ENCODE data around the gene UBQLN4.

Gene UBQLN4

GRCh38 chr1:156091610-156092009 lies 38.0 kb upstream of the UBQLN4 start:
- no peaks in the 10 kb centered on the region for H3K27me3 ChIP-seq (ENCODE audit: control insufficient read depth in 1 of 2, insufficient read depth in 2 of 2, low read length in 2 of 2)
- peaks cover 0 to 2% of the 10 kb centered on the region in 2 donors for H3K36me3 ChIP-seq (ENCODE audit: control insufficient read depth in 2 of 2, insufficient read depth in 2 of 2, low read length in 2 of 2)
- no peaks in the 10 kb centered on the region for H3K9me3 ChIP-seq (ENCODE audit: control insufficient read depth in 2 of 2, low read length in 2 of 2)
- H3K4me3 ChIP-seq (ENCODE audit: low read length in 2 of 2), result no peak overlapping the region
- H3K27ac ChIP-seq (ENCODE audit: low read length), result no peak overlapping the region
- peaks cover 22% of the 10 kb centered on the region for H3K4me1 ChIP-seq (ENCODE audit: control insufficient read depth, insufficient read depth, low read length)
- no peak overlapping the region for H3K9ac ChIP-seq (ENCODE audit: low read length in 2 of 2)

- H3K9ac ChIP-seq (ENCODE audit: low read length in 2 of 2), result no peak overlapping the region
- H3K4me3 ChIP-seq (ENCODE audit: low read length in 2 of 2), result peak overlapping the region in 1 of 2 donors; percentile 3
- H3K27ac ChIP-seq (ENCODE audit: low read length), result no peak overlapping the region
- peaks cover 19% of the 10 kb centered on the region for H3K4me1 ChIP-seq (ENCODE audit: control insufficient read depth, insufficient read depth, low read length)
- H3K36me3 ChIP-seq (ENCODE audit: control insufficient read depth in 2 of 2, insufficient read depth in 2 of 2, low read length in 2 of 2), result peaks cover 0 to 2% of the 10 kb centered on the region in 2 donors
- H3K9me3 ChIP-seq (ENCODE audit: control insufficient read depth in 2 of 2, low read length in 2 of 2), result no peaks in the 10 kb centered on the region
- H3K27me3 ChIP-seq (ENCODE audit: control insufficient read depth in 1 of 2, insufficient read depth in 2 of 2, low read length in 2 of 2), result no peaks in the 10 kb centered on the region
These were observed 37.2 kb upstream of the UBQLN4 start for GRCh38 chr1:156090840-156091188.

- Histone ChIP-seq H3K27ac (ENCODE audit: low read length) (no peak overlapping the region), H3K4me3 (ENCODE audit: low read length in 2 of 2) (peak overlapping the region in 1 of 2 donors; percentile 3), H3K9ac (ENCODE audit: low read length in 2 of 2) (no peak overlapping the region), H3K27me3 (ENCODE audit: control insufficient read depth in 1 of 2, insufficient read depth in 2 of 2, low read length in 2 of 2) (no peaks in the 10 kb centered on the region), H3K4me1 (ENCODE audit: control insufficient read depth, insufficient read depth, low read length) (peaks cover 16% of the 10 kb centered on the region), H3K36me3 (ENCODE audit: control insufficient read depth in 2 of 2, insufficient read depth in 2 of 2, low read length in 2 of 2) (peaks cover 0 to 2% of the 10 kb centered on the region in 2 donors), H3K9me3 (ENCODE audit: control insufficient read depth in 2 of 2, low read length in 2 of 2) (no peaks in the 10 kb centered on the region)
These were observed 36.7 kb upstream of the UBQLN4 start for GRCh38 chr1:156090138-156090839.

- no peaks in the 10 kb centered on the region for H3K9me3 ChIP-seq (ENCODE audit: control insufficient read depth in 2 of 2, low read length in 2 of 2)
- peaks cover 16% of the 10 kb centered on the region for H3K4me1 ChIP-seq (ENCODE audit: control insufficient read depth, insufficient read depth, low read length)
- H3K4me3 ChIP-seq (ENCODE audit: low read length in 2 of 2), result no peak overlapping the region
- no peak overlapping the region for H3K9ac ChIP-seq (ENCODE audit: low read length in 2 of 2)
- no peak overlapping the region for H3K27ac ChIP-seq (ENCODE audit: low read length)
- H3K27me3 ChIP-seq (ENCODE audit: control insufficient read depth in 1 of 2, insufficient read depth in 2 of 2, low read length in 2 of 2), result no peaks in the 10 kb centered on the region
- H3K36me3 ChIP-seq (ENCODE audit: control insufficient read depth in 2 of 2, insufficient read depth in 2 of 2, low read length in 2 of 2), result peaks cover 0 to 2% of the 10 kb centered on the region in 2 donors
These were observed 36.1 kb upstream of the UBQLN4 start for GRCh38 chr1:156089704-156090103.

- Histone ChIP-seq H3K36me3 (ENCODE audit: control insufficient read depth in 2 of 2, insufficient read depth in 2 of 2, low read length in 2 of 2) (no peaks in the 10 kb centered on the region), H3K27ac (ENCODE audit: low read length) (no peak overlapping the region), H3K4me1 (ENCODE audit: control insufficient read depth, insufficient read depth, low read length) (peaks cover 27% of the 10 kb centered on the region)
These were observed 32.7 kb upstream of the UBQLN4 start for GRCh38 chr1:156086256-156086662.

GRCh38 chr1:156083800-156084790 lies 30.5 kb upstream of the UBQLN4 start:
- no peaks in the 10 kb centered on the region for H3K27me3 ChIP-seq (ENCODE audit: control insufficient read depth in 1 of 2, insufficient read depth in 2 of 2, low read length in 2 of 2)
- H3K9me3 ChIP-seq (ENCODE audit: control insufficient read depth in 2 of 2, low read length in 2 of 2), result no peaks in the 10 kb centered on the region
- no peak overlapping the region for H3K27ac ChIP-seq (ENCODE audit: low read length)
- H3K4me1 ChIP-seq (ENCODE audit: control insufficient read depth, insufficient read depth, low read length), result peaks cover 21% of the 10 kb centered on the region
- H3K9ac ChIP-seq (ENCODE audit: low read length in 2 of 2), result no peak overlapping the region
- H3K36me3 ChIP-seq (ENCODE audit: control insufficient read depth in 2 of 2, insufficient read depth in 2 of 2, low read length in 2 of 2), result no peaks in the 10 kb centered on the region
- no peak overlapping the region for H3K4me3 ChIP-seq (ENCODE audit: low read length in 2 of 2)

More at GRCh38 chr1:156086256-156086662, 32.7 kb upstream of the UBQLN4 start:
- H3K27me3 ChIP-seq (ENCODE audit: control insufficient read depth in 1 of 2, insufficient read depth in 2 of 2, low read length in 2 of 2), result no peaks in the 10 kb centered on the region
- H3K9ac ChIP-seq (ENCODE audit: low read length in 2 of 2), result no peak overlapping the region
- no peak overlapping the region for H3K4me3 ChIP-seq (ENCODE audit: low read length in 2 of 2)
- no peaks in the 10 kb centered on the region for H3K9me3 ChIP-seq (ENCODE audit: control insufficient read depth in 2 of 2, low read length in 2 of 2)

- Histone ChIP-seq H3K9me3 (ENCODE audit: control insufficient read depth in 2 of 2, low read length in 2 of 2) (no peaks in the 10 kb centered on the region), H3K4me3 (ENCODE audit: low read length in 2 of 2) (peak within 1 kb of the TSS; percentile 85 to 90), H3K27me3 (ENCODE audit: control insufficient read depth in 1 of 2, insufficient read depth in 2 of 2, low read length in 2 of 2) (no peaks in the 10 kb centered on the region), H3K4me1 (ENCODE audit: control insufficient read depth, insufficient read depth, low read length) (peaks cover 21% of the 10 kb centered on the region), H3K27ac (ENCODE audit: low read length) (no peak within 1 kb of the TSS), H3K36me3 (ENCODE audit: control insufficient read depth in 2 of 2, insufficient read depth in 2 of 2, low read length in 2 of 2) (no peaks in the 10 kb centered on the region), H3K9ac (ENCODE audit: low read length in 2 of 2) (peak within 1 kb of the TSS; percentile 55 to 66)
These were observed 28.9 kb upstream of the UBQLN4 start, which contains the start of gene MEX3A for GRCh38 chr1:156082309-156083091. MEX3A (minus strand) TSS chr1:156082465; CDS start chr1:156081998, 467 bp downstream.

- Histone ChIP-seq H3K27me3 (ENCODE audit: control insufficient read depth in 1 of 2, insufficient read depth in 2 of 2, low read length in 2 of 2) (no peaks in the 10 kb centered on the region), H3K4me1 (ENCODE audit: control insufficient read depth, insufficient read depth, low read length) (peaks cover 25% of the 10 kb centered on the region), H3K36me3 (ENCODE audit: control insufficient read depth in 2 of 2, insufficient read depth in 2 of 2, low read length in 2 of 2) (no peaks in the 10 kb centered on the region), H3K9ac (ENCODE audit: low read length in 2 of 2) (no peak overlapping the region), H3K9me3 (ENCODE audit: control insufficient read depth in 2 of 2, low read length in 2 of 2) (no peaks in the 10 kb centered on the region), H3K27ac (ENCODE audit: low read length) (no peak overlapping the region), H3K4me3 (ENCODE audit: low read length in 2 of 2) (peak overlapping the region; percentile 85 to 90)
These were observed 28.3 kb upstream of the UBQLN4 start for GRCh38 chr1:156081917-156082308.

GRCh38 chr1:156081180-156081916 lies 27.8 kb upstream of the UBQLN4 start:
- no peak overlapping the region for H3K9ac ChIP-seq (ENCODE audit: low read length in 2 of 2)
- H3K27me3 ChIP-seq (ENCODE audit: control insufficient read depth in 1 of 2, insufficient read depth in 2 of 2, low read length in 2 of 2), result no peaks in the 10 kb centered on the region
- H3K27ac ChIP-seq (ENCODE audit: low read length), result no peak overlapping the region
- peaks cover 25% of the 10 kb centered on the region for H3K4me1 ChIP-seq (ENCODE audit: control insufficient read depth, insufficient read depth, low read length)
- no peaks in the 10 kb centered on the region for H3K36me3 ChIP-seq (ENCODE audit: control insufficient read depth in 2 of 2, insufficient read depth in 2 of 2, low read length in 2 of 2)
- peak overlapping the region; percentile 85 to 90 for H3K4me3 ChIP-seq (ENCODE audit: low read length in 2 of 2)
- H3K9me3 ChIP-seq (ENCODE audit: control insufficient read depth in 2 of 2, low read length in 2 of 2), result no peaks in the 10 kb centered on the region

GRCh38 chr1:156080863-156081179 lies 27.2 kb upstream of the UBQLN4 start:
- H3K4me3 ChIP-seq (ENCODE audit: low read length in 2 of 2), result no peak overlapping the region
- H3K36me3 ChIP-seq (ENCODE audit: control insufficient read depth in 2 of 2, insufficient read depth in 2 of 2, low read length in 2 of 2), result no peaks in the 10 kb centered on the region
- H3K27ac ChIP-seq (ENCODE audit: low read length), result no peak overlapping the region
- peaks cover 27% of the 10 kb centered on the region for H3K4me1 ChIP-seq (ENCODE audit: control insufficient read depth, insufficient read depth, low read length)
- no peaks in the 10 kb centered on the region for H3K9me3 ChIP-seq (ENCODE audit: control insufficient read depth in 2 of 2, low read length in 2 of 2)
- H3K27me3 ChIP-seq (ENCODE audit: control insufficient read depth in 1 of 2, insufficient read depth in 2 of 2, low read length in 2 of 2), result no peaks in the 10 kb centered on the region
- no peak overlapping the region for H3K9ac ChIP-seq (ENCODE audit: low read length in 2 of 2)
